GM19351 (cell line): ENCODE data around the gene ZNF26.

Source experiments
- ATAC-seq: cut with Tn5 transposase; IDR thresholded peaks from one replicate; pipeline ENCODE4 v1.9.1; 2021; ENCODE audit warnings: mild to moderate bottlenecking, moderate library complexity; ENCODE audit not compliant: unreplicated experiment

The ZNF26 gene

GRCh38 chr12:133058203-133059113, 72.3 kb downstream of the ZNF26 start:
- ATAC-seq, result no peak

GRCh38 chr12:133061954-133062353, 75.8 kb downstream of the ZNF26 start:
- no peak for ATAC-seq

- no peak for ATAC-seq
Observed at GRCh38 chr12:133063556-133063955, 77.4 kb downstream of the ZNF26 start.

DNA sequence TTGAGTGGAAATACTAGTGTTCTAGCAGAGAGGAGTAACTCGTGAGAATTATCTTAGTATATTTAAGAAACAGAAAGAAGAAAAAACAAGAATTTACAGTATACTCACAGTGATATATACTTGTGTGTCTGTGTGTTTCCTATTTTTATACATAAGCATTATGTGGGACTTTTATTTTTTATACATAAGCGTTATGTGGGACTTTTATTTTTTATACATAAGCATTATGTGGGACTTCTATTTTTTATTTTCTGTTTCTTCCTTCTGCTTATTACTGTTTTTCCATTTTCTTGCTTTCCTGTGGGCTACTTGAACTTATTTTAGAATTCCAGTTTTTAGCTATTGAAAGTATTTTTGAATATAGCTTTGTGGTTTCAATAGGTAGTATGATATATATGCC, 87.7 kb downstream of the ZNF26 start:
- ATAC-seq, result no peak
